B cell (primary cell): ENCODE results near the gene RET. TPM values are rescaled to one million over a fixed set of nuclear protein-coding genes. Genes with fewer than 3 reads are reported as not detected.

Experiments used
- ATAC-seq: fragments of 200-7000 bp; cut with Tn5 transposase; one replicate; pipeline ENCODE4 v1.10.0; 2021; ENCODE audit warnings: low read depth, mild to moderate bottlenecking, moderate number of reproducible peaks, moderate library complexity
- CTCF ChIA-PET: fragments of 350-600 bp; sonication (Branson Sonifier 250); formaldehyde crosslinking; loops from one replicate; lab custom pipeline; 2021; ENCODE audit warnings: antibody characterized with exemption, inconsistent platforms; lab: Charles Lee
- POLR2A ChIA-PET: fragments of 350-600 bp; sonication (Branson Sonifier 250); formaldehyde crosslinking; loops from one replicate; lab custom pipeline; 2021; ENCODE audit warnings: antibody characterized with exemption; lab: Charles Lee
- DNase-seq: peaks from one replicate; pipeline ENCODE4 v3.0.0; 2013
- H2AFZ ChIP-seq: 2 replicates; pipeline ENCODE4 v1.6.1; 2012; ENCODE audit warnings: mild to moderate bottlenecking, low read depth, low read length; ENCODE audit not compliant: insufficient read depth, poor library complexity, severe bottlenecking
- H3K27ac ChIP-seq, 2 donors: 1 replicate in 1 of 2; 2 replicates in 1 of 2; pipeline ENCODE4 v1.5.1; 2012 to 2013; ENCODE audit warnings: low read length in 2 of 2, mild to moderate bottlenecking in 2 of 2, moderate library complexity in 1 of 2
- H3K27me3 ChIP-seq, 4 experiments: fragments of 200-600 bp in 1 of 4; sonication (generic) in 1 of 4; replicated peaks in 1 of 4; 1 replicate in 2 of 4; 2 replicates in 2 of 4; pipeline versions ENCODE4 v1.6.1 to v1.7.0; 2013 to 2016; ENCODE audit warnings: low read length in 3 of 4, mild to moderate bottlenecking in 2 of 4, mixed read lengths in 1 of 4, moderate library complexity in 1 of 4; ENCODE audit not compliant: insufficient read depth in 4 of 4, control insufficient read depth in 3 of 4; ENCODE audit errors: control extremely low read depth in 1 of 4
- H3K36me3 ChIP-seq, 2 experiments: replicated peaks in 1 of 2; 1 replicate in 1 of 2; 2 replicates in 1 of 2; pipeline versions ENCODE4 v1.6.1 to v1.7.1; 2013; ENCODE audit warnings: low read length in 1 of 2; ENCODE audit not compliant: insufficient read depth in 2 of 2, control insufficient read depth in 1 of 2; ENCODE audit errors: control extremely low read depth in 1 of 2, extremely low read depth in 1 of 2
- H3K4me1 ChIP-seq, 2 donors: fragments of 200-600 bp in 1 of 2; sonication (generic) in 1 of 2; 1 replicate in 1 of 2; 2 replicates in 1 of 2; pipeline versions ENCODE4 v1.5.1 to v1.6.1; 2013 to 2017; ENCODE audit warnings: low read length in 2 of 2; ENCODE audit not compliant: control insufficient read depth in 2 of 2, insufficient read depth in 2 of 2
- H3K4me2 ChIP-seq: replicated peaks from 2 replicates; pipeline ENCODE3; 2012; ENCODE audit warnings: mild to moderate bottlenecking, low read depth, low read length; ENCODE audit not compliant: poor library complexity, severe bottlenecking
- H3K4me3 ChIP-seq, 5 experiments: fragments of 200-600 bp in 1 of 5; sonication (generic) in 1 of 5; 1 replicate in 3 of 5; 2 replicates in 2 of 5; pipeline versions ENCODE4 v1.5.1 to v1.7.0; 2011 to 2016; ENCODE audit warnings: low read length in 4 of 5, mild to moderate bottlenecking in 4 of 5, low read depth in 2 of 5, control low read depth in 1 of 5, moderate library complexity in 1 of 5; ENCODE audit not compliant: insufficient read depth in 1 of 5; ENCODE audit errors: control extremely low read depth in 1 of 5, extremely low read depth in 1 of 5
- H3K79me2 ChIP-seq: fragments of 200-600 bp; sonication (generic); one replicate; pipeline ENCODE4 v1.6.0; 2016; ENCODE audit warnings: low read length; ENCODE audit not compliant: control insufficient read depth, insufficient read depth
- H3K9ac ChIP-seq: fragments of 200-600 bp; sonication (generic); 2 replicates; pipeline ENCODE4 v1.6.1; 2017; ENCODE audit warnings: mild to moderate bottlenecking, low read length, moderate library complexity
- H3K9me3 ChIP-seq, 3 donors: one replicate each; pipeline versions ENCODE4 v1.6.1 to v1.7.1; 2013; ENCODE audit warnings: low read length in 2 of 3; ENCODE audit not compliant: control insufficient read depth in 2 of 3, insufficient read depth in 1 of 3; ENCODE audit errors: control extremely low read depth in 1 of 3
- H4K20me1 ChIP-seq: 2 replicates; pipeline ENCODE4 v1.6.0; 2012; ENCODE audit warnings: mild to moderate bottlenecking, low read length; ENCODE audit not compliant: insufficient read depth, control insufficient read depth, poor library complexity, severe bottlenecking
- H3K27ac Mint-ChIP-seq: one replicate; pipeline ENCODE4 v1.8.0; 2021; ENCODE audit warnings: mixed read lengths
- H3K27me3 Mint-ChIP-seq: one replicate; pipeline ENCODE4 v1.8.0; 2021; ENCODE audit warnings: mixed read lengths
- H3K4me1 Mint-ChIP-seq: one replicate; pipeline ENCODE4 v1.8.0; 2021; ENCODE audit warnings: mixed read lengths
- H3K4me3 Mint-ChIP-seq: one replicate; pipeline ENCODE4 v1.8.0; 2021; ENCODE audit warnings: mixed read lengths
- H3K9me3 Mint-ChIP-seq: one replicate; pipeline ENCODE4 v1.8.0; 2022; ENCODE audit warnings: mixed read lengths; ENCODE audit not compliant: insufficient read depth
- CTCF ChIP-seq: fragments of 200-600 bp; IDR thresholded peaks from one replicate; pipeline ENCODE4 v1.8.0; 2022; ENCODE audit warnings: antibody characterized with exemption, mild to moderate bottlenecking
- EZH2 ChIP-seq: IDR thresholded peaks from 2 replicates; pipeline ENCODE4 v1.6.1; 2012; ENCODE audit warnings: borderline replicate concordance, low read depth, mild to moderate bottlenecking, moderate library complexity, low read length; ENCODE audit not compliant: insufficient read depth, poor library complexity, severe bottlenecking
- WGBS: methylation state at CpG from one replicate; pipeline ENCODE4 v1.1.5; 2013; ENCODE audit warnings: missing lambda C conversion rate; ENCODE audit not compliant: insufficient coverage; 5-methylcytosine and 5-hydroxymethylcytosine counted together
- intact Hi-C: fragments of 100-400 bp; cut with micrococcal nuclease; formaldehyde crosslinking; loops from one replicate; pipeline ENCODE4 v1.10.0; 2022
- polyA plus RNA-seq: library from polyadenylated mRNA; depleted of rRNA; stranded (reverse); fragments of >200 nt; gene quantifications from 2 replicates; pipeline ENCODE4 v1.2.3, GENCODE V29; 2012
- total RNA-seq, 2 donors: library from RNA; stranded (reverse); fragments of 120-200 nt in 1 of 2; gene quantifications; 1 replicate in 1 of 2; 2 replicates in 1 of 2; pipeline versions ENCODE4 v1.2.3 to v1.2.4, GENCODE V29; 2013 to 2022

Gene RET
- total and polyA plus RNA-seq, 2 donors (not counting 1 experiment from before 2014, with no cell fraction given): 0.16 to 0.27 TPM

- no peak overlapping the region for H2AFZ ChIP-seq
- intact Hi-C loops: no loop called here
- peaks cover 7 to 8% of the 10 kb centered on the region in 2 donors for H3K4me1 ChIP-seq
- Mint-ChIP-seq H3K27ac (no peak overlapping the region), H3K4me1 (peaks cover 9% of the 10 kb centered on the region), H3K27me3 (peaks cover 52% of the 10 kb centered on the region), H3K4me3 (no peak overlapping the region), H3K9me3 (no peaks in the 10 kb centered on the region)
- peaks cover 0 to 25% (median 5%) of the 10 kb centered on the region in 4 experiments for H3K27me3 ChIP-seq
- H3K79me2 ChIP-seq: no peaks in the 10 kb centered on the region
- ATAC-seq (no peak), DNase-seq (no peak)
- H3K36me3 ChIP-seq: no peaks in the 10 kb centered on the region
- no peak overlapping the region for H3K9ac ChIP-seq
- TF ChIP-seq EZH2 (no peak), CTCF (no peak)
- no peak overlapping the region for H3K27ac ChIP-seq
- no peaks in the 10 kb centered on the region for H4K20me1 ChIP-seq
- ChIA-PET POLR2A (no interaction called here), CTCF (interaction anchor here (1.4 kb wide), 1 partner anchor 23 kb away, joined by 4 read pairs; no protein-coding TSS in a partner anchor)
- peaks cover 0 to 4% (median 0%) of the 10 kb centered on the region in 3 donors for H3K9me3 ChIP-seq
- H3K4me2 ChIP-seq: no peak overlapping the region
- H3K4me3 ChIP-seq: no peak overlapping the region
- no CpG with 5 or more reads among the region's 3 CpGs for WGBS
Measured at GRCh38 chr10:43079856-43080255, 3.0 kb downstream of the RET start.

GRCh38 chr10:43082087-43082486 is 5.2 kb downstream of the RET start:
- Mint-ChIP-seq H3K4me1 (peaks cover 9% of the 10 kb centered on the region), H3K27ac (no peak overlapping the region), H3K9me3 (no peaks in the 10 kb centered on the region), H3K27me3 (peaks cover 39% of the 10 kb centered on the region), H3K4me3 (no peak overlapping the region)
- H4K20me1 ChIP-seq: no peaks in the 10 kb centered on the region
- TF ChIP-seq CTCF (no peak), EZH2 (no peak)
- 90% methylated on average over 4 of the region's 4 CpGs for WGBS
- no peak overlapping the region for H3K9ac ChIP-seq
- DNase-seq (no peak), ATAC-seq (no peak)
- intact Hi-C loops: no loop called here
- no peak overlapping the region for H3K4me2 ChIP-seq
- H3K4me3 ChIP-seq: no peak overlapping the region
- peaks cover 0 to 4% (median 0%) of the 10 kb centered on the region in 3 donors for H3K9me3 ChIP-seq
- no peak overlapping the region for H3K27ac ChIP-seq
- ChIA-PET POLR2A (no interaction called here), CTCF (no interaction called here)
- H3K4me1 ChIP-seq: peaks cover 0 to 3% of the 10 kb centered on the region in 2 donors
- H3K27me3 ChIP-seq: peaks cover 0 to 14% (median 0%) of the 10 kb centered on the region in 4 experiments
- H3K79me2 ChIP-seq: no peaks in the 10 kb centered on the region
- H2AFZ ChIP-seq: no peak overlapping the region
- H3K36me3 ChIP-seq: no peaks in the 10 kb centered on the region
